HUDEP-2 (cell line): ENCODE data around the gene LYZ.

Experiments
- DNase-seq, 76 experiments: peaks; one replicate each; lab custom pipeline; 2025; ENCODE audit not compliant: unreplicated experiment in 76 of 76; lab: John Stamatoyannopoulos, UW

The LYZ gene

DNA sequence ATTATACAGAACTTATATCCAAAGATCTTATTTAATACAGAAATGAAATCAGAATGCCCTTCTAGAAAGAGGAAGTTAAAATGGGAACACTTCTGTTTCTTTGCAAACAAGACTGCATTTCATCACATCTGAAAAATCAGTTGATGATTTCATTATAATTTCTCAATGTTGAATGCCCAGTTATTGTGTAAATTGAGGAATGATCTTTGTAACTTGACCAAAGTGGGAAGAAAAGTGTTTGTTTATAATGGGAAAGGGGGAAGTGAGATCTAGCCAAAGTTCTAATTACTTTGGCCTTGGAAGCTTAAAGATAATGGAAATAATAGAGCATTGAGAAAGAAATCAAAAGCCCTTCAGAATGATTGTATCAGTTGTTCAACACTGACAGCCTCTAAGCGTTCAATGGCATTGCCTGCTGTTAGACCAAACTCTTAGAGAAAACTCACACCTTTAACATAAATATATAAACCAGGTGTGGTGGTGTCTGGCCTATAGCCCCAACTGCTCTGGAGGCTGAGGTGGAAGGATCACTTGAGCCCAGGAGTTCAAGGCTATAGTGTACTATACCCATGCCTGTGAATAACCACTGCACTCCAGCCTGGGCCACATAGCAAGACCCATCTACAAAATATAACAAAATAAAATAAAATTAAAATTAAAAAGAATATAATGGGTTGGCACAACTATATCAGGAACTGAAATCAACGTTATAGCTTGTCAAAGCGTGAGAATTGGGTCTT is 9.9 kb upstream of the LYZ start:
- no peak for DNase-seq

DNA sequence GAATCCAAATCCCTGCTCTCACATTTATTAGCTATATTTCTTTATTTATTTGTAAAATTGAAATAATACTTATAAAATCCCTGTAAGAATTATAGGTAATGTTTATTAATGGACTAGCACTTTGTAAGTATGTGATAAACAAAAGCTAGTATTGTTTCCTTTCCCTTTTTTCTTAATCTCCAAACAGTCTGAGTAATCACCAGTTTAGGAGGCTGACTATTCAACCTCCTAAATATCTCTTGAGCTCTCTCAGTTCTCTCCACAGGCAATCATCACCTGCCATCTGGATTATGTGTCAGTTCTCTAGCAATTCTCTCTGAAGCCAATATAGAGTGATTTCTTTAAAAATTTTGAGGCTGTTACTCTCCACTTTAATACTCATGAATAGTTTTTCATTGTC is 9.2 kb upstream of the LYZ start:
- no peak for DNase-seq

DNA sequence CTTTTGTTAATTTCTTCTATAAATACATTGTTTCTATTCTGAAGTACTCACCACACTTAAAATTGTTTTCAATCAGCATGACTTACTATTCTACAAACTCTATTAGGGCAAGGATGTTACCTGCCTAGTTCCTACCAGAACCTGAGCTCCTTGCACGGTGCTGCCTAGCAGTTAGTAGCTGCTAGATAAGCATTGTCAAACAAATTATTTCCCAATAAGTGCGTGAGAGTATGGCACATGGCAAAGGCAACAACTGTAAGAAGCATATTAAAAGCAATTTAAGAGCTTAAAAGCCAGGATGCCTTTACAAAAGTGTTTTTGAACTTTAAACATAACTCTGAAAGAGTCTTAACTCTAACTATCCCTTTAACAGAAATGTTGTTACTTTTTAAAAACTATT is 8.2 kb upstream of the LYZ start:
- no peak for DNase-seq

DNA sequence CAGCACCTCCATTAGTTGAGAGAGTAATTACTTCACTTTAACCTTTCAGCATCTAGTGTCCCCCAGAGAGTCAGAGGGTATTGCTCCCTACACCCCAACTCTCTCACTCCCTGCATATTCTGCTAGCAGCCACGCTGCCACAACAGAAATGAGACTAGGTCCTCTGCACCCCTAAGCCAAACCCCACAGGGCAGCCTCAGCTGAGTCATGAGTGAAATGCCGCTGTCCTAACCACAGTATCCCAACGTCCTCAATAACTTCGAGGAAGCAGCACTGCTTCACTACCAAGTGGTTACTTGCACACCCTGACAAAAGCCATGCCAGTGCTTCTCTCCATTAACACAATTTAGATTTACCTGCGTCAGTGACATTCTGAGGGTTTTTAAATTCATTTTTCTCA is 6.9 kb upstream of the LYZ start:
- no peak for DNase-seq

DNA sequence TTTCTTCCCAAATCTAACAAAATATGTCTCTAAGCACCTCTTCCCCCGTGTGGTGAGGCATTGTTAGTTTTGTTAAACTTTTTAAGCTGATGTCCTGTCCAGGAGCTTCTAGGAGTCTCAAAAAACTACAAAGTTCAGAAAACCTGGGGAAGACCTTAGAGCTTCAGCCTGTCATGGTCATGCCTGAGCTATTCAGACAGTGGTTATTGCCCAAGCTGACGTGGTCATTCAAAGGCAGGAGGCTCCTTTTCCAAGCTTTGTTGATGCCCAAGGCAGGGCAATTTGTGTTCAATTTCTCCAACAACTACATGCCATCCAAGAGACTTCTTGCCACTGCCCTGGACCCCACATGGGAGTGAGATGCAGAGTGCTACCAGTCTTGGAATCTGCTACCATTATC is 5.8 kb upstream of the LYZ start:
- no peak for DNase-seq

DNA sequence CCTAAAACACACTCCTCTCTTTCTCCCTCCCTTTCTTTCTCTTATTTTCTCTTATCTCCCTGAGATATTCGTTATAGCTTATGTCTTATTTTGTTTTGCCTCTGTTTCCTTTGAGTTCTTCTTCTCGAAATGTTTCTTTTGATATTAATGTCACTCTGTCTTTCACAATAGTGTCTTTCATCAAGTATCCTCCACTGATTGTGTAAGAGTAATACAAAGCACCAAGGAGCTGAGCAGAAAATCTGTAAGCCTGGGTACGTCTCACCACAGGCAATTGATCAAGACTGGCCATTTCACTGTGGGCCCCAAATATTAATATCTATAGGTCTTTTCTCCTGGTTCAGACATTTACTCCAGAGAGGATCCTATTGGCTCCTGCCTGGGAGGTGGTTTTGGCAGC is 4.8 kb upstream of the LYZ start:
- no peak for DNase-seq

DNA sequence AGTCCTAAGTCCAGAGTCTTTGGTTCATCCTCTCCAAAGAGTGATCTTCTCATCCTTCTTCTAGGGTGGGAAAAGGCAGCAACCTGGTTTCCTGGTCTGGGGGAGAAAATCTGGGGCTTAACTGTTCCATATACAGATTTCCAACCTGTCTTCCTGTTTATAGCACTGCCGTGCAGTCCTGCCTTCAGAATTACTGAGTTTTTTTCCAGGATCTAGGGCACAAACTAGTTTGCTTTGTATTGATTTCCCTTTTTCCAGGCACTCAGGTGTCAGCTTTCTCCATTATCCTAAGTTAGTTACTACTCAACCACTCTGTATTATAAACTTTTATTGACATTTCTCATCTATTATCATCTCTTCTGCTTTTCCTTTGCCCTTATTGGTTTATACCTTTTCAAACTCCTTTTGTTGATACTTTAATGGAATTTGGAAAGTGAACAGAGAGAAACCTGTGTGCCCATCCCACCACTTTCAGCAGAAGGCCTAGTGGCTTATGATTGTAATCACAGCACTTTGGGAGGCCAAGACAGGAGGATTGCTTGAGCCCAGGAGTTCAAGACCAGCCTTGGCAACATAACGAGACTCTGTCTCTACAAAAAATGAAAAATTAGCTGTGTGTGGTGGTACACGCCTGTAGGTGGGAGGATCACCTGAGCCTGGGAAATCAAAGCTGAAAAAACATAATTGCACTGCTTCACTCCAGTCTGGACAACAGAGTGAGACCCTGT is 4.1 kb upstream of the LYZ start:
- no peak for DNase-seq

DNA sequence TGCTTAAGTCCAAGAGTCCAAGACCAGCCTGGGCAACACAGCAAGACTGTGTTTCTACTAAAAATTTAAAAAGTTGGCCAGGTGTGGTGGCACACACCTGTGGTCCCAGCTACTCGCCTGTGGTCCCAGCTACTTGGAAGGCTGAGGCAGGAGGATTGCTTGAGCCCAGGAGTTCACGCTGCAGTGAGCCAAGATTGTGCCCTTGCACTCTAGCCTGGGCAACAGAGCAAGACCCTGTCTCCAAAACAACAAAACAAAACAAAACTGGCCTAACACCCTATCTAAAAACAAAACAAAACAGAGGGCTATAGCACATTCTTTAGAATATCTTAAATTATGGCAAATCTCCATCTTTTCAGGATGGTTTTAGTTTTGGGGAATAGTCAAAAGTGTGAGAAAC is 3.1 kb upstream of the LYZ start:
- no peak for DNase-seq

DNA sequence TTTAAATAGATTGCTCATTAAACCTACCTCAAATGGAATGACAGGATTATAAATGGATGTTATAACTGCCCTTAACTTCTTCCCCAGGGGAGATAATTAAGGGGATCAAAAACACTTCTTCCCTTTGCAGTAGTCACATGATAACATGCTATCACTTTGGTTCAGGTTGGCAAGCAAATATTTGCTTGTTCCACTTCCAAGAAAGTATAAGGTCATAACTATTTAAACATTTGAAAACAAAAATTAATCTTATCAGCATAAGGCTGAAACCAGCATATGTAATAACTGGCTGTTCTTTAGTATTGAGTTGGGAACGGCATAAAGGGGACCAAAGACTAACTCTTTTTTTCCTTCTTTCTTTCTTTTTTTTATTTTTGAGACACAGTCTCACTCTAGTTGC is 2.4 kb upstream of the LYZ start:
- peak in 3 of 76 experiments; percentile 14 to 33 (median 25) for DNase-seq

DNA sequence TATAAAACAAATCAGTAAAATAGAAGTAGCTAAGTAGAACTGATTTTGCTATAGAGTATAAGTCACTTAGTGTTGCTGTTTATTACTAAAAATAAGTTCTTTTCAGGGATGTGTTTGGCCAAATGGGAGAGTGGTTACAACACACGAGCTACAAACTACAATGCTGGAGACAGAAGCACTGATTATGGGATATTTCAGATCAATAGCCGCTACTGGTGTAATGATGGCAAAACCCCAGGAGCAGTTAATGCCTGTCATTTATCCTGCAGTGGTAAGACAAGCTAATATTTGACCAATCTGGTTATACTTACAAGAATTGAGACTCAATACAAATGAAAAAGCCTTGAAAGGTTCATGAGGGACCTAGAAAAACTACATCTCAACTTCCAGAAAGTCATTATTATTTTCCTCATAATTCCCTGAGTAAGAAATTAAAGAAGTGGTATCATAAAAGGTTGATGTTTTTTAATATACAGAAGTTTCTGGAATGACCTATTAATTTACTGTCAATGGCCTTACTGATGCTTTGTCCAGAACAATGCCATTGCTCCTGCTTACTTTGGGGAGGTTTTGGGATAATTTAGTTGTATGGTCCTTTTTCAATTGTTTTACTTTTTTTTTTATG is 1.9 kb downstream of the LYZ start:
- DNase-seq, result no peak

DNA sequence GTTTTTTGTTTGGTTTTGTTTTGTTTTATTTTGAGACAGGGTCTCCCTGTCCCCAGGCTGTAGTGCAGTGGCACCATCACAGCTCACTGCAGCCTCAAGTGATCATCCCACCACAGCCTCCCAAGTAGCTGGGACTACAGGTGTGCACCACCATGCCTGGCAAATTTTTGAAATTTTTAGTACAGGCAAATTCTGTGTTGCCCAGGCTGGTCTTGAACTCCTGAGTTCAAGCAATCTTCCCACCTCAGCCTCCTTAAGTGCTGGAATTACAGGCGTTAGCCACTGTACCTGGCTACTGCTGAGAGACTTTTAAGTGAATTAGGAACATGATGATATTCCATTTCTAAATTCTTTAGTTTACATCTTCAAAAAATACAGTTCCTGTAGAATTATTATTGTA is 2.6 kb downstream of the LYZ start:
- DNase-seq, result no peak

DNA sequence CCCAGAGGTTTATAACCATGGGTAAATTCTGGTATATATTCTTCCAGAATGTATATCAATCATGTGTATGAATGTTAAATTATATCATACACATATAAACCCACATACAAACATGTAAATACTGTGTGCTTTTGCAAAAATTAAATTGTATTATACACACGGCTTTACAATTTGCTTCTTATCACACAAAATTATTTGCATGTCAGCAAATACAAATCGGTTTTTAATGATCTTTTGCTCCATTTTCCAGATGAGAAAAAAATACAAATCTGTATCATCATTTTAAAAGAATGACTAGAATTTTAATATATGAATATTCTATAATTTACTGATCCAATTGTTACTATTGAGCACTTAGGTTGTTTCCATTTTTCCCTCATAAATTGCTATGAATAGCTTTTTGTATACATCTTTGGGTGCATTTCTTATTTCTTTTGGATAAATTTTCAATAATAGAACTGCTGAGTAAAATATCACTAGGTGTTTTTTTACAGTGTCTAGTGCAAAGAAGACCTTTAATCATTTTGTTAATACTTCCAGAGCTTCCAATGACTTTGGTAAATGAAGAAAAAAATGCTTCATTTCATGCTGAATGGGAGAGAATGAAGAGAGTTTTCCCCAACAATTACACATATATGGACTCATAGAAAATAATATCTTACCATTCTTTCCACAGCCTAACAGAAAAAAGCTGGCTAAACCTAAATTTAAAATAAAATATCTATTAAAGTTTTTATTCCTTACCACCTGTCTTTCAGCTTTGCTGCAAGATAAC is 3.5 kb downstream of the LYZ start:
- DNase-seq, result no peak

DNA sequence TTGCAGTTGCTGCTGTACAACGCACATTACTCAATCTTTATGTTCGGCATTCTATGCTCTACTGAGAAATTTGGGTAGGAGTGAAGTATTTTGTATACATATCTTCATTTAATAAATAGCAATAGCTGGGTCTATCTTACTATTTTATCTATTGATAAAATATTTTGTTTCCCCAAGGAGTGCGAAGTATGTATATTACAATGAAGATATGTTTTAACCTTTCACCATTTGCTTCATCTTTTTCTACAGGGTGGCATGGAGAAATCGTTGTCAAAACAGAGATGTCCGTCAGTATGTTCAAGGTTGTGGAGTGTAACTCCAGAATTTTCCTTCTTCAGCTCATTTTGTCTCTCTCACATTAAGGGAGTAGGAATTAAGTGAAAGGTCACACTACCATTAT is 4.7 kb downstream of the LYZ start:
- DNase-seq, result no peak

DNA sequence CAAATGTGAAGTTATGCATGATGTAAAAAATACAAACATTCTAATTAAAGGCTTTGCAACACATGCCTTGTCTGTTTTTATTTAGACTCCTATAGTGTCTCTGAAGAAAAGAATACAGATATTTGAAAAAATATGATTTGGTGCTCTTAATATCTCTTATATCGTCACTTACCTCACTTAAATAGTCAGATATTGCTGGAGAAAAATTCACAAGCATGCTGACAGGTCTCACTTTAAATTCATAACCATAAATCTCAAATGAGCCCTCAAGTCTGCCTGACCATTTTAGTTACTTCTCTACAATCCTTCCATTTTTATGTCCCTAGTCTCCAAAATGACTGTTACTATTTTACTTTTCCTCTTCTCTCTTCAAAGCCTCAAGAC is 6.0 kb downstream of the LYZ start:
- no peak for DNase-seq

DNA sequence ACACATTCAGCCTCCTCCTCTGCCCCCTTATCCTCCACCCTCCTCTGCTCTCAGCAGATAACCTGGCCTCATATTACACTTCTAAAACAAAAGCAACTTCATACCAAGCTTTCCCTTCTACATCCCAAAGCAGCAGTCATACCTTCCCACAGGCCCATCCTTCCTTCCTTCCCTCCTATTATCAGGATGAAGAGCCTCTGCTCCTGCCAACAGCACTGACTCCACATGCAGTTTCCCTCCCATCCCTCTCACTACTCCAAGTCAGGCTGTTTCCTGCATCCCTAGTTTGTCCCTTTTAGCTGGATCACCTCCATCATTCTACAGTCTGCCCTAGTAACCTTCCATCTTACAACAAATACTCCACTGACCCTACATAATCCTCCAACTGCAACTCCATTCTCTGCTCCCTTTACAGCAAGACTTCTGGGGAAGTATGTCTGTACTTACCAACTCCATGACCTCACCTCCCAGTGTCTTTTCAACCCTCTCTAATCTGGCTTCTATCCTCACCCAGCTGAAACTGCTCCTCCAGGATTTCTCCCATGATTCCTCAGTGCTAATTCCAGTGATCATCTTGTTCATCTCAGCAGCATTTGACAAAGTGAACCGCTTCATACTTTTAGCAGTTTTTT is 6.5 kb downstream of the LYZ start:
- peak in 3 of 76 experiments; percentile 5 to 13 (median 12) for DNase-seq

DNA sequence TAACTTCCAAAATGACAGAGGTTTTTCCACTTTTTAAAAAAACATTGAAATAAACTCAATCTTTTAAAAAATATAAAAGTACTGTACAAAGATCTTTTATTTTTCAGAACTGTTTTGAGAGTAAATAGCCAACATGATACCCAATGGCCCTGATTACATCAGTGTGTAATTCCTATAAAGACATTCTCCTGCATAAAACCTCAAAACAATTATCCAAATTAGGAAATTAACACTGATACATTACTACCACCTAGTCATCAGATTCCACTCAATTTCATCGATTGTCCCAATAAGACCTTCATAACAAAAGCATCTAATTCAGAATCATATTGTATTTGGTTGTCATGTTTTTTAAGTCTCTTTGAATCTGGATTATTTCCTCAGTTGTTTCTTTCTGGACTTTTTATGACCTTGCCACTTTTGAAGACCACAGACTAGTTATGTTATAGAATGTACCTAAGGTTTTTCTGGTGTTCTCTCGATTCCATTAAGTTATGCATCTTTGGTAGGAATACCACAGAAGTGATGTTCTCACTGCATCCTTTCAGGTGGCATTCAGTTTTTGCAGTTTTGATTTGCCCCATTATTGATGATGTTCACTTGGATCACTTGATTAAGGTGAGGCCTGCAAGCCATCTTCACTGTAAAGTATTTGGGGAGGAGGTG is 7.3 kb downstream of the LYZ start:
- DNase-seq, result no peak

DNA sequence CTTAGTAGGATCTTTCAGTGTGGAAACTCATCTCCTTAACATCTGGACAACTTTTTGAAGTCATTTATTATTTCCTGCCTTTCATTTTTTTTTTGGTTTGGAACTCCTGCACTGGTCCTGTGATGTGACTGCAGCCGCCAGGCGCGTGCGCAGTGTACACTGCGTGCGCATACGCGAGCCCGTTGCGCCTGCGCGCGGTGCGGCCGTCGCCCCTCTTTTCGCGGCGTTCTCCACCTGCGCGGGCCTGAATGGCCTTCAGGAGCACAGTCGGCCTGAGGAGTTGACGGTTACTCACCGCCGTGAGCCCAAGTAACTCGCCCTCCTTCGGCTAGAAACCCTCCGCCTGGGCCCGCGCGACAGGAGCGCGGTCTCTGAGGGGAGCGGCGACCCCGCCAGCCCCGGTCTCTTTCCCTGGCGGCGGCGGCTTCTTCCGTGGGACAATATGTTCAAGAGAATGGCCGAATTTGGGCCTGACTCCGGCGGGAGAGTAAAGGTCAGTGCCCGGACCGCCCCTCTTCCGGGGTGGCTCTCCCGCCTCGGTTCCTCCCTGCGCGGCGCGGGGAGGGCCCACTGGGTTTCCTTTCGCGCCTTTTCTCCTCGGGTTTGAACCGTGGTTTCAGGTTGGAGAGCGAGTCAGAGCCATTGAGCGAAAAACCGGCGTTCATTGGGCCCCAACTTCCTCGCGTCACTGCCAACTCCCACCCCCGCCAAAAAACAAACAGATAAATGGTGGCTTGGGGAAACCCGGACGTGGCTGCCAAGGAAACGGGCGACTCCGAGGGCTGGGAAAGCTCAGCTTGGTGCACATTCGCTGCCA is 11.6 kb downstream of the LYZ start, which contains the start of gene YEATS4:
TSS of gene YEATS4 (plus strand) at position 213 of the 817 bp plus-strand sequence. CDS start at position 443, 230 bp downstream.
- peak; percentile 44 to 97 (median 90) for DNase-seq

DNA sequence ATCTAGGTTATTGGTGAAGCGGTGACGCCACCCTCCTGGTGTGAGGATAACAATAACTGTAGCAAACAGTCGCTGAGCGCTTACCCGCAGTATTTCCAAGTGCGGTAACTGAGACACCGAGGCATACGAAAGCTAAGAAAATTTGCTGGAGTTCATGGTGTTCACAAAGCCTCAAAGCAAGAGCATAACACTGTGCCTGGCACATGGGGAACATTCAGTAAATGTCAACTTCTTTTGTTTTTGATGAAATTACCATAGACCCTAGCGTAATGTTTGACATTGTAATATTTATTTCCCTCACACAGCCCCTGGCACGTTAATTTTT is 12.1 kb downstream of the LYZ start:
- DNase-seq, result no peak

DNA sequence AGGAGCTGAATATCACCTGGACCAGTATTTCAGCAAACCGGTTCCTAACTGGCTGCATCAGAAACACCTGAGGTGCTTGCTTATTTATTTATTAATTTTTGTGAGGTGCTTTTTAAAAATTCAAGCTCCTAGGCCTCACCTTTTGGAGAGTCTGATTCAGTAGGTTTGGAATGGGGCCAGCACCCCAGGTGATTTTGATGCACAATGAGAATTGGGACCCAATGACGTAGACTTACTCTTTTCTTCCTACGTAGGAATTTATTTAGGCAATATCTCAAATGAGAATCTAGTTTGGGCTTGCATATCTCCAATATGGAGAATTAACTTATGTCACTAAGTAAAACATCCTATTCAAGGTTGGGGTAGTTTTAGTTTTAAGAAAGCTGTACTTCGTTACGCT is 18.6 kb downstream of the LYZ start:
- no peak for DNase-seq
